Stimulated activated CD8-positive, alpha-beta memory T cell treated with anti-CD3 and anti-CD28 coated beads, Interleukin-12 subunit alpha, Interleukin-12 subunit beta, amount 100 ng/mL, for 24 hours (primary cell): ENCODE results near the gene FRMD3.

Source experiments
- DNase-seq: peaks from one replicate; pipeline ENCODE4 v3.0.0-alpha.2; 2020; ENCODE audit errors: extremely low read depth

Gene FRMD3

GRCh38 chr9:83283528-83283927 is 254.7 kb downstream of the FRMD3 start:
- no peak for DNase-seq

DNA sequence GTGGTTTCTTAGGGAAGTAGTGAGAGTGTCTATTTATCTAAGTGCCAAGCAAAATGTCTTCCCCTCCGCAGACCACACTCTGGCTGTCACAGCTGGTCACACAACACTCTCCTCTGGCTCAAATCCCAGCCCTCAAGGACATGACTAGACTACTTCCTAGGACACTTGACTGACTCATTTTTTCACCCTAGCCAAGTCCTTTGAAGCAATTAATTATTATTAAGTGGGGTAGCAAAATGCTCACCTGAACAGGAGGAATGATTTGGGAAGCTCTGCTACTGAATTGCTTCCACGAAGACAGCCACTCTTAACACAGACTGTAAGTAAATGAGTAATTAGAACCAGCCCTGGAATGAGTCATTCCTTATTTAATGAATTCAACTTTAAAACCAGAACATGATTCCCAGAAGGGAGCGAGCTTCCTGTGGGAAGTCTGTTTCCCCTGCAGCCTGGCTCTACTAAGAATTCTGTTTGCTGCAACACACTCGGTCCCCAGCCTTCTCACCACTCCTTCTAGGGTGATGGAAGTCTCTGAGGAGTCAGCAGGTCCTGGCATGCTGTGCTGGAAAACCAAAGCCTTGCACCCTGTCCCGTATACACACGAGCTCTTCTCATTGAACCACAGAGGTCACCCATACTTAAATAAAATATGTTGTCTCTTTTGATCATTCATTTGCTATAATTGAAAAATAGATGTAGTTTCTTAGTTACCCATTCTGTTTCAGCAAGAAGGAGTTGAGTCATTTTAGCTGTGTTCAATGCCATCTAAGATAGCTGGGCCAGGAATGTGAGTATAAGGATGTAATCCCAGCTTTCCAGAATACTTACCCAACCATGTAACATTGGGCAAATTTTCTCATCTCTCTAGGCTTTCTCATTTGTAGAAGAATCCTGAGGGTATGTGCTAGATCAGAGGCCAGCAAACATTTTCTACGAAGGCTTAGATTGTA is 256.6 kb downstream of the FRMD3 start:
- no peak for DNase-seq

DNA sequence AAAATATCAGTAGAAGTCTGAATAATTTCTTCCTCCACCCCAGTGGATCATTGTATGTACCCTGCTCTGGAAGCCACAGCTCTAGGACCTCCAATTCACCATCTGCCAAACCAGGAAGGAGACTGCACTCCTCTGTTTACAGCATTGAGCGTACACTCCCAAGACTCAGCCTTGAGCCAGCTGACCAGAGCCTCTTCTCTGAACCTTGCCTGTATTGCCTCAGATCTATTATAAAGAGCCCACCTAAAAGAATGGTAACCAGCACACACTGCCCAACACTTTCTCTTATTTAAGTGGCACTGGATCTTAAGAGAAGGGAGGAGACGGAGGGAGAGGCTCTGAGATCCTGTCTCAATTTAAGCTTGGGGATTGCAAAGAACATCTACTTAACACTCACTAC is 257.4 kb downstream of the FRMD3 start:
- DNase-seq, result no peak

- DNase-seq, result no peak
Measured at GRCh38 chr9:83280268-83280667, 257.9 kb downstream of the FRMD3 start.

DNA sequence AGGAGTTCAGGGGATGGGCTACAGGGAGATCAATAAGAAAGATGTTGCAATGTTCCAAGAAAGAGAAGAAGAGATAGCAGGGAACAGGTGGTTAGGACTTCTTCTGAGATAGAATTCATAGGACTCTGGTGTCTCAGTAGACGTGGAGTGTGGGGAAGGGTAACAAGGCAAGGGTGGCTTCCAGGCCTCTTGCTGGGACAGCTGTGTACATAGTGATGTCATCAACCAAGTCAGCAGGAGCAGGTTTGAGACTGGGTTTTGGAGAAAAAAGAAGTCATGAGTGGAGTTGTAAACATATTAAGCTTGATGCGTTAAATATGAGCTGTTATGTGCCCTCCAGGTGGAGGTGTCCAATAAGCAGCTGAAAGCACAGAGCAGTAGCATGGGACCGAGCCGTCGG is 263.4 kb downstream of the FRMD3 start:
- DNase-seq, result no peak

- no peak for DNase-seq
Measured at GRCh38 chr9:83271665-83272071, 266.5 kb downstream of the FRMD3 start.

DNA sequence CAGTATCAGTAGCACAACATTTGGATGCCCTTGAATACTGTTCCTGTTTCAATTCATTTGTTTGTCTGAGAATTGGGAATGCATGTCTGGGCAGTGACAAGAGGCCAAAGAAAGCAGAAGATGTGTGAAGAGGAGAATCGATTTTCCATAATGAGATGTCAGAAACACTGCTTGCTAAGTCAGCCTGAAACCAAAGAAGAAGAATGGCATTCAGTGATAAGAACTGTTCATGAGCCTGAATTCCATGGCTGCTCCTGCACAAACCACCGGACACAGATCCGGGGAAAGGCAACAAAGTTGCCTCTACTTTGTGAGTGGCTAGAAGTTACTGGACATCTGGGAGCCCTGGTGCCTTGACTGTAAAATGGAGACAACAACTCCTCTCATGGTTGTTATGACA is 268.1 kb downstream of the FRMD3 start:
- no peak for DNase-seq

DNA sequence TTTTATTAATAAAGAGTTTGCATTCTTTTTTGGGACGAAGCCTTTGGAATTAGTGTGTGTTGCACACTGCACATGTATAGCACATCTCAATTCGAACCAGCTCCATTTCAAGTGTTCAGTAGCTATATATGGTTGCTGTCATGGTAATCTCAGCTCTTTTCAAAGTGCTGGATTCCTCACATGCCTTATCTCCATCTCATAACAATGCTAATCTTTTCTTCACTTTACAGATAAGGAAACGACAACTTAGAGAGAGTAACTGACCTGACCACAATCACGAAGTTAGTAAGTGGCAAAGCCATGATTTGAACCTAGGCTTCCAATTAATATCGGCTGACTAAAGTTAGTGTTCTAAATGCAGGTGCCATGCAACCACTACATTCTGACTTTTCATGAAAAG is 270.5 kb downstream of the FRMD3 start:
- no peak for DNase-seq

DNA sequence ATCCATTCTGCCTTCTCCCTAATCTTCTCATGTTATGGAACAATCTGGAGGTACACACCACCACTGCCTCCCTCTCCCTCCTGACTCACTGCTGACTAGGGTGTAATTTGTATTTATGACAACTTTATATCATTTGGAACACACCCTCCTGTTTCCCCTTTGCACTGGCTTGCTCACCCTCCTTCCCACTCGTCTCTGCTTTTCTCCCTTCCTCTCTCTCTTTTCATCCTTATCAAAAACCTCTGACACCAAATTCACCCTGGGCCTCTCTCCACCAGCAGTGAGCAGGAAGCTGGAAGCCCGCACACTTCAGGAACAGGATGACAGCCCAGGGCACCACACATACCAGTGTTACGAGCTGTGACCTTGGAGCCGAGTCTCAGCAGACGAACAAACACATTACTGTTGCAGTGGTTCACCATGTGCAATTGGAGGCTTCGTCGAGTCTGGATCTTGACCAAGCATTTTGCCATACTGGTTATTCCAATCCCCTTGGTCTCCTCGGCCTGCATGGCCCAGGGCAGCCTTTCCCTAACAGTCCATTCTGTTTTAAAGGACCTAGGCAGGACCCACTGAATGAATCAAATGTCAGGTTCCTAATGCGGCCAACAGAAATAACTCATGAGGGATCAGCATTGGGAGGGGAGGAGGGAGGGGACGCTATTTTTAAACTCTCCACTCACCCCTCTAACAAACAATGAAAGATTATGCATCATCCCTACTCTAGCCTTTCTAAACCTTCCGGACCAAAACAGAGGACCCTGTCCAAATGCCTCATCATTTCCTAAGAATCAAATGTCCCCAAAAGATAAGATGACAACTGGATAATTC is 271.3 kb downstream of the FRMD3 start:
- no peak for DNase-seq

- no peak for DNase-seq
Measured at GRCh38 chr9:83266331-83266665, 271.9 kb downstream of the FRMD3 start.

GRCh38 chr9:83264315-83264714 is 273.9 kb downstream of the FRMD3 start:
- no peak for DNase-seq

DNA sequence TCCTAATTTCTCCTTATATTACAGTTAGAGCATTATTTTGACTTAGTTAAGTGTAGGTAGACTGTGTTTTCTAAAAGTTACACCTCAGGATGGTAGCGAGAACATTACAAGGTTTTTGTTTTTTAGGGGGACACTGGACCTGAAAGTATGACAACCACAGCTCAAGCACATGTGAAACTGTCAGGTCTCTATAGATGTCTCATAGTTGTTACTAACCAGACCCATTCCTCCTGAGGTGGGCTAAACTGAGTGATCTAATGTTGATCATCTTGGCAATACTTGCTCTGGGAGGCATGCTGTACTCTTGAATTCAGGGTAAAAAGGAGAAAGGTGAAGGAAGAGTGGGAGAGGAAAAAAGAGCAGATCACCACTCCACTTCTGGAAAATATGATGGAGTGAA is 278.6 kb downstream of the FRMD3 start:
- DNase-seq, result no peak

GRCh38 chr9:83257937-83258891 is 280.0 kb downstream of the FRMD3 start:
- DNase-seq, result no peak

- DNase-seq, result no peak
Measured at GRCh38 chr9:83247732-83248131, 290.5 kb downstream of the FRMD3 start.

DNA sequence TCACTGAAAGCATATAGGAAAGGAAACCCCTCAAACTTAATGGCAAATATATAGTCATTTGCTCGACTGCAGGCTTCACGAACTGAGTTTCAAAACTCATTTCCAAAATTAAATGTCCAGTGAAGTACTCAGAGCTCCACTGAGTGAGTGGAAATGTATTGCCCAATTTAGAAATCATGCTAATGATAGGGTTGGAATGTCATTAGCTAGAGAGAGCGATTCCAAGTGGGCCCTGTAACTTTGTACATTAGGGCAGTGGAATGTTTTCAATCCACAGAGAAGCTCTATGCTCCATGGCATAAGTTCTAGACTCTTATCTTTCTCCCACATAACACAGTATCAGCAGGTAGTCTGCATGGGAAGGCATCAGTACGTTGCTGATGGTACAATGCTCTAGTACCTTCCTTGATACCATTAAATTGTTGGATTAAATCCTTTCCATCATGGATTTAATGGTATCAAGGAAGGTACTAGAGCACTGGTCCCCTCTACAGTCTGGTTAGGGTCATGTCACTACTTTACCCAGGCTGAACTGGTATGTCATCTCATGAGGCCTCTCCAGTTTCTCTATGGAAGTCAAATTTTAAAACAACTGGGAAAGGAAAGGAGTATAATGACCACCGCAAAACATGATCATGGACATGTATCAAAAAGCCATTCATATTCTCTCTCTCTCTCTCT is 292.1 kb downstream of the FRMD3 start:
- no peak for DNase-seq

- no peak for DNase-seq
Measured at GRCh38 chr9:83242066-83242465, 296.1 kb downstream of the FRMD3 start.

DNA sequence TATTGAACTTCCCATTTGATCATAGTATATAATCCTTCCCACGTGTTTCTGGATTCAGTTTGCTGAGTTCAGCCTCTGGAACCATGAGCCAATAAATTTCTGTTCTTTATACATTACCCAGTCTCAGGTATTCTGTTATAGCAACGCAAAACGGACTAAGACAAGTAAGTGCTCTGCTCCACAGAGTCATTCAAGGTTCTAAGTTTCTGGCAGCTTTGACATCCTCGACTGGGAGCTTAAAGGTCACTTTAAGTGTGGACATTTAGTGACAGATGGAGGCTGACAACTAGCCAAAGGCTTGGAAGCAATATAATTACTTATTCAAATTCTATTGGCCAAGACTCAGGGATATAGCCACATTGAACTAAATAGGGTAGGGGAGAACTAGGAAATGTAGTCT is 297.5 kb downstream of the FRMD3 start:
- DNase-seq, result no peak

DNA sequence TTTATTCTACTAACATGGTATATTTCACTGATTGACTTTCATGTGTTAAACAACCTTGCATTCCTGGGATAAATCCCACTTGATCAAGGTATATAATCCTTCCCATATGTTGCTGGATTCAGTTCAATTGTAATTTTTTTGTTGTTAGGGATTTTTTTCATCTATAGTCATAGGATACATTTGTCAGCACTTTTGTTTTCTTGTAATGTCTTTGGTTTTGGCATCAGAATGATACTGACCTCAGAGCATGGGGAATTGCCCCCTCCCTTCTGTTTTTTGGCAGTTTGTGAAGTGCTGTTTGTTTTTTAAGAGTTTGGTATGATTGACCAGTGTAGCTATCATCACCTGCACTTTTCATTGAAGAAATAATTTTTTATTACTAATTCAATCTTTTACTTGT is 298.5 kb downstream of the FRMD3 start:
- DNase-seq, result no peak

GRCh38 chr9:83238871-83239640 is 299.1 kb downstream of the FRMD3 start:
- DNase-seq, result no peak

- DNase-seq, result no peak
Measured at GRCh38 chr9:83236029-83236696, 302.0 kb downstream of the FRMD3 start.
